HFF-Myc (cell line): Measurements from ENCODE around the gene ZCCHC24.

Source experiments
- DNase-seq: peaks from one replicate; pipeline ENCODE4 v3.0.0-alpha.2; 2011; ENCODE audit warnings: low read depth; ENCODE audit errors: extremely low read depth
- H3K4me3 ChIP-seq: replicated peaks from 2 replicates; pipeline ENCODE4 v1.5.1; 2011; ENCODE audit warnings: low read depth, mild to moderate bottlenecking, control low read depth, low read length
- CTCF ChIP-seq: IDR thresholded peaks from 2 replicates; pipeline ENCODE4 v1.5.1; 2012; ENCODE audit warnings: mild to moderate bottlenecking, low read depth, low read length, control low read depth; ENCODE audit errors: missing control alignments

Gene ZCCHC24

GRCh38 chr10:79443338-79444198 lies 1.9 kb downstream of the ZCCHC24 start:
- H3K4me3 ChIP-seq: peak overlapping the region; percentile 58
- TF ChIP-seq CTCF: no peak
- DNase-seq: no peak

- H3K4me3 ChIP-seq: peak overlapping the region; percentile 58
- DNase-seq: no peak
- TF ChIP-seq CTCF: no peak
Measured at GRCh38 chr10:79442171-79443040, 3.0 kb downstream of the ZCCHC24 start.

- no peak overlapping the region for H3K4me3 ChIP-seq
- TF ChIP-seq CTCF: no peak
- no peak for DNase-seq
Measured at GRCh38 chr10:79441433-79441832, 4.0 kb downstream of the ZCCHC24 start.

- no peak overlapping the region for H3K4me3 ChIP-seq
- TF ChIP-seq CTCF: no peak
Measured at GRCh38 chr10:79440281-79440680, 5.1 kb downstream of the ZCCHC24 start.

GRCh38 chr10:79438699-79439085 lies 6.7 kb downstream of the ZCCHC24 start:
- TF ChIP-seq CTCF: no peak
- H3K4me3 ChIP-seq: no peak overlapping the region
- DNase-seq: no peak

More at GRCh38 chr10:79440281-79440680, 5.1 kb downstream of the ZCCHC24 start:
- DNase-seq: no peak

GRCh38 chr10:79438021-79438698 lies 7.3 kb downstream of the ZCCHC24 start:
- TF ChIP-seq CTCF: peak; percentile 29
- no peak for DNase-seq
- no peak overlapping the region for H3K4me3 ChIP-seq
